HFF-Myc (cell line): ENCODE data around the gene GATM.
A peak's percentile ranks its signal among the peaks of the same experiment; 100 is the strongest.

Experiments
- DNase-seq: peaks from one replicate; pipeline ENCODE4 v3.0.0-alpha.2; 2011; ENCODE audit warnings: low read depth; ENCODE audit errors: extremely low read depth
- H3K4me3 ChIP-seq: replicated peaks from 2 replicates; pipeline ENCODE4 v1.5.1; 2011; ENCODE audit warnings: low read depth, mild to moderate bottlenecking, control low read depth, low read length
- CTCF ChIP-seq: IDR thresholded peaks from 2 replicates; pipeline ENCODE4 v1.5.1; 2012; ENCODE audit warnings: mild to moderate bottlenecking, low read depth, low read length, control low read depth; ENCODE audit errors: missing control alignments

The GATM gene

GRCh38 chr15:45389351-45389750, 11.0 kb upstream of the GATM start:
- no peak overlapping the region for H3K4me3 ChIP-seq
- no peak for DNase-seq
- no peak for TF ChIP-seq CTCF

GRCh38 chr15:45387380-45388007, 9.2 kb upstream of the GATM start:
- no peak for DNase-seq
- no peak overlapping the region for H3K4me3 ChIP-seq
- TF ChIP-seq CTCF: no peak

- no peak overlapping the region for H3K4me3 ChIP-seq
- TF ChIP-seq CTCF: no peak
- no peak for DNase-seq
Observed at GRCh38 chr15:45386974-45387373, 8.6 kb upstream of the GATM start.

- H3K4me3 ChIP-seq: no peak overlapping the region
- no peak for TF ChIP-seq CTCF
- DNase-seq: no peak
Observed at GRCh38 chr15:45386420-45386819, 8.1 kb upstream of the GATM start.

- no peak for DNase-seq
- no peak for TF ChIP-seq CTCF
- no peak overlapping the region for H3K4me3 ChIP-seq
Observed at GRCh38 chr15:45385590-45385989, 7.2 kb upstream of the GATM start.

- no peak for DNase-seq
- H3K4me3 ChIP-seq: no peak overlapping the region
- TF ChIP-seq CTCF: no peak
Observed at GRCh38 chr15:45384700-45385099, 6.4 kb upstream of the GATM start.

- no peak for TF ChIP-seq CTCF
- DNase-seq: no peak
- H3K4me3 ChIP-seq: peak overlapping the region; percentile 36
Observed at GRCh38 chr15:45378913-45379262, 544 bp upstream of the GATM start.
